ENCODE measurements around the gene NAP1L1. TPM values are rescaled to one million over a fixed set of nuclear protein-coding genes. Genes with fewer than 3 reads are reported as not detected.

The NAP1L1 gene
- total RNA-seq, 1 donor from 2014 or later = 471 TPM

- intact Hi-C loops (cut with micrococcal nuclease) = no loop called here
Measured at GRCh38 chr12:76042147-76042546, 42.3 kb downstream of the NAP1L1 start.

GRCh38 chr12:76041406-76041805 is 43.1 kb downstream of the NAP1L1 start:
- intact Hi-C loops (cut with micrococcal nuclease) = no loop called here

- intact Hi-C loops (cut with micrococcal nuclease) = no loop called here
Measured at GRCh38 chr12:76040461-76040860, 44.0 kb downstream of the NAP1L1 start.

GRCh38 chr12:76038176-76038575 is 46.3 kb downstream of the NAP1L1 start:
- intact Hi-C loops (cut with micrococcal nuclease) = loop anchor here (5.0 kb wide), 1 partner anchor 601 kb away; no protein-coding TSS in a partner anchor

- intact Hi-C loops (cut with micrococcal nuclease) = loop anchor here (1.0 to 5.0 kb wide), 8 partner anchors 220 to 703 kb away; partner anchors contain the start of genes GLIPR1L1 and KRR1
Measured at GRCh38 chr12:76037130-76038103, 47.1 kb downstream of the NAP1L1 start.

- intact Hi-C loops (cut with micrococcal nuclease) = loop anchor here (1.0 to 5.0 kb wide), 2 partner anchors 475 to 598 kb away; no protein-coding TSS in a partner anchor
Measured at GRCh38 chr12:76035045-76035444, 49.4 kb downstream of the NAP1L1 start.

GRCh38 chr12:76033081-76034011 is 51.1 kb downstream of the NAP1L1 start:
- intact Hi-C loops (cut with micrococcal nuclease) = loop anchor here (5.0 kb wide), 2 partner anchors 314 to 1496 kb away; partner anchors contain the start of genes ATXN7L3B and BBS10

GRCh38 chr12:76032043-76032981 is 52.2 kb downstream of the NAP1L1 start:
- intact Hi-C loops (cut with micrococcal nuclease) = loop anchor here (1.0 to 5.0 kb wide), 3 partner anchors 315 to 1495 kb away; partner anchors contain the start of genes ATXN7L3B and BBS10

- intact Hi-C loops (cut with micrococcal nuclease) = loop anchor here (1.0 to 5.0 kb wide), 17 partner anchors 11 to 1494 kb away; partner anchors contain the start of genes ATXN7L3B, BBS10, GLIPR1 and GLIPR1L2
Measured at GRCh38 chr12:76031414-76032042, 53.0 kb downstream of the NAP1L1 start, which contains the start of gene PHLDA1. TSS of gene PHLDA1 (minus strand) at chr12:76031776.

- intact Hi-C loops (cut with micrococcal nuclease) = loop anchor here (1.0 to 5.0 kb wide), 16 partner anchors 11 to 1494 kb away; partner anchors contain the start of genes ATXN7L3B, BBS10, GLIPR1 and GLIPR1L2
Measured at GRCh38 chr12:76031081-76031413, 53.4 kb downstream of the NAP1L1 start.

GRCh38 chr12:76030341-76031080 is 54.0 kb downstream of the NAP1L1 start:
- intact Hi-C loops (cut with micrococcal nuclease) = loop anchor here (1.0 to 5.0 kb wide), 16 partner anchors 10 to 1493 kb away; partner anchors contain the start of genes ATXN7L3B, BBS10, GLIPR1 and GLIPR1L2

- intact Hi-C loops (cut with micrococcal nuclease) = loop anchor here (2.0 to 5.0 kb wide), 5 partner anchors 307 to 1493 kb away; partner anchors contain the start of genes ATXN7L3B, BBS10 and GLIPR1L2
Measured at GRCh38 chr12:76029982-76030340, 54.5 kb downstream of the NAP1L1 start.

GRCh38 chr12:76028571-76029277 is 55.8 kb downstream of the NAP1L1 start:
- intact Hi-C loops (cut with micrococcal nuclease) = no loop called here

- intact Hi-C loops (cut with micrococcal nuclease) = no loop called here
Measured at GRCh38 chr12:76026643-76027063, 57.8 kb downstream of the NAP1L1 start.

GRCh38 chr12:76025601-76026575 is 58.6 kb downstream of the NAP1L1 start:
- intact Hi-C loops (cut with micrococcal nuclease) = no loop called here

- intact Hi-C loops (cut with micrococcal nuclease) = no loop called here
Measured at GRCh38 chr12:76024942-76025600, 59.4 kb downstream of the NAP1L1 start.
